Heart left ventricle (tissue), 16 donors: ENCODE measurements around the gene RABGAP1. TPM values are rescaled to one million over a fixed set of nuclear protein-coding genes. Genes with fewer than 3 reads are reported as not detected.

Source experiments
- ATAC-seq, 4 donors: fragments of 200-7000 bp; cut with Tn5 transposase; one replicate each; pipeline ENCODE4 v1.9.1; 2020 to 2022; ENCODE audit warnings: moderate library complexity in 4 of 4, mild to moderate bottlenecking in 3 of 4, moderate number of reproducible peaks in 1 of 4
- DNase-seq, 5 donors: peaks; one replicate each; pipeline ENCODE4 v3.0.0-alpha.2; 2020
- H3K27ac ChIP-seq, 12 donors: fragments of 200-600 bp; sonication (generic) in 4 of 12; one replicate each; pipeline versions ENCODE4 v1.5.0 to v1.8.0; 2016 to 2022; ENCODE audit warnings: mild to moderate bottlenecking in 2 of 12
- H3K27me3 ChIP-seq, 9 donors: fragments of 200-600 bp; sonication (generic) in 2 of 9; one replicate each; pipeline versions ENCODE4 v1.5.1 to v1.8.0; 2016 to 2022; ENCODE audit warnings: mild to moderate bottlenecking in 3 of 9
- H3K36me3 ChIP-seq, 9 donors: fragments of 200-600 bp; sonication (generic) in 2 of 9; one replicate each; pipeline versions ENCODE4 v1.5.0 to v1.8.0; 2018 to 2022; ENCODE audit warnings: mild to moderate bottlenecking in 2 of 9
- H3K4me1 ChIP-seq, 12 donors: fragments of 200-600 bp; sonication (generic) in 4 of 12; one replicate each; pipeline versions ENCODE4 v1.5.0 to v1.8.0; 2016 to 2022; ENCODE audit warnings: mild to moderate bottlenecking in 3 of 12
- H3K4me3 ChIP-seq, 12 donors: fragments of 200-600 bp; sonication (generic) in 4 of 12; one replicate each; pipeline versions ENCODE4 v1.5.0 to v1.8.0; 2017 to 2022; ENCODE audit warnings: mild to moderate bottlenecking in 9 of 12, moderate library complexity in 4 of 12
- H3K9me3 ChIP-seq, 12 donors: fragments of 200-600 bp; sonication (generic) in 4 of 12; one replicate each; pipeline versions ENCODE4 v1.5.0 to v1.8.0; 2016 to 2022; ENCODE audit warnings: mild to moderate bottlenecking in 1 of 12
- POLR2A ChIP-seq, 2 donors: fragments of 450-650 bp; IDR thresholded peaks; one replicate each; pipeline ENCODE4 v1.6.1; 2017; ENCODE audit warnings: antibody characterized with exemption in 2 of 2, mild to moderate bottlenecking in 2 of 2, moderate library complexity in 2 of 2
- WGBS, 4 donors: extraction: QIAGEN DNeasy Blood & Tissue Kit in 2 of 4; methylation state at CpG; one replicate each; pipeline versions ENCODE4 v1.1.5 to v1.1.7; 2013 to 2018; 5-methylcytosine and 5-hydroxymethylcytosine counted together
- intact Hi-C, 10 donors: fragments of 100-400 bp; cut with DNase I; formaldehyde crosslinking; loops; one replicate each; pipeline versions ENCODE4 v1.11.1 to v1.14.2; 2022
- polyA plus RNA-seq, 2 donors: library from polyadenylated mRNA; stranded (reverse); fragments of 200-250 nt; gene quantifications; one replicate each; pipeline ENCODE4 v1.2.3, GENCODE V29; 2013
- total RNA-seq, 9 donors: library from RNA; depleted of rRNA in 2 of 9; stranded (reverse); fragments of >200 nt in 2 of 9; fragmentation: NEBNext Ultra II Directional in 3 of 9; extraction: Animal tissue kit (Norgen Biotek cat#: 25700) in 3 of 9; gene quantifications; one replicate each; pipeline versions ENCODE4 v1.1.0 to v1.2.4, GENCODE V29; 2016 to 2023
- TF ChIP-seq, protein P1 (sequence below), 12 donors: fragments of 200-600 bp; sonication (generic) in 4 of 12; IDR thresholded peaks; one replicate each; pipeline versions ENCODE4 v1.5.0 to v1.8.0; 2018 to 2022; ENCODE audit warnings: antibody characterized with exemption in 12 of 12, mild to moderate bottlenecking in 5 of 12
- donor health status: ischemic (EF 13 %, LVEDD 7.1; RV severe dilation, severe dysfunction).
- donor health status: healthy with polysubstance abuse.
- donor health status: DM: no; HTN: yes; CAD: no.
- donor health status: DM: no; HTN: no; CAD: no.
- donor health status: ischemic (EF 25% LVEDD 6.9; RV normal size, moderate dysfunction).
- donor health status: ischemic (EF 25% LVEDD 5.7; RV mildly dilated, moderate dysfunction).
- donor health status: healthy.
- donor health status: DM: yes; HTN: yes; CAD: no.
- donor health status: ischemic (EF 35%, LVEDD 5.7; RV mildly dilated, moderate dysfunction).
- donor health status: nonischemic (EF 11% LVEDD 7.7; RV severe dilation, severe dysfunction).
- donor health status: DM: yes; HTN: yes; CAD: no.
- donor health status: PGD.
- donor health status: ischemic (EF 29% LVEDD 5.4; RV normal size, mild dysfunction).
- donor health status: nonischemic (EF 23%, LVEDD 6.1; RV moderate dilation, normal function).

Gene RABGAP1
- total and polyA plus RNA-seq, 11 donors: 11.8 to 62.2 (median 43.3) TPM

- Histone ChIP-seq H3K9me3 (no peaks in the 10 kb centered on the region), H3K4me3 (no peak overlapping the region), H3K4me1 (peaks cover 0 to 41% (median 24%) of the 10 kb centered on the region in 12 donors), H3K36me3 (peaks cover 0 to 8% (median 0%) of the 10 kb centered on the region in 9 donors), H3K27me3 (no peaks in the 10 kb centered on the region), H3K27ac (peak overlapping the region in 11 of 12 donors; percentile 5 to 81 (median 33))
- TF ChIP-seq, protein P1, sequence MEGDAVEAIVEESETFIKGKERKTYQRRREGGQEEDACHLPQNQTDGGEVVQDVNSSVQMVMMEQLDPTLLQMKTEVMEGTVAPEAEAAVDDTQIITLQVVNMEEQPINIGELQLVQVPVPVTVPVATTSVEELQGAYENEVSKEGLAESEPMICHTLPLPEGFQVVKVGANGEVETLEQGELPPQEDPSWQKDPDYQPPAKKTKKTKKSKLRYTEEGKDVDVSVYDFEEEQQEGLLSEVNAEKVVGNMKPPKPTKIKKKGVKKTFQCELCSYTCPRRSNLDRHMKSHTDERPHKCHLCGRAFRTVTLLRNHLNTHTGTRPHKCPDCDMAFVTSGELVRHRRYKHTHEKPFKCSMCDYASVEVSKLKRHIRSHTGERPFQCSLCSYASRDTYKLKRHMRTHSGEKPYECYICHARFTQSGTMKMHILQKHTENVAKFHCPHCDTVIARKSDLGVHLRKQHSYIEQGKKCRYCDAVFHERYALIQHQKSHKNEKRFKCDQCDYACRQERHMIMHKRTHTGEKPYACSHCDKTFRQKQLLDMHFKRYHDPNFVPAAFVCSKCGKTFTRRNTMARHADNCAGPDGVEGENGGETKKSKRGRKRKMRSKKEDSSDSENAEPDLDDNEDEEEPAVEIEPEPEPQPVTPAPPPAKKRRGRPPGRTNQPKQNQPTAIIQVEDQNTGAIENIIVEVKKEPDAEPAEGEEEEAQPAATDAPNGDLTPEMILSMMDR (IDR thresholded peaks at IDR 0.05): no peak
- TF ChIP-seq POLR2A (IDR thresholded peaks at IDR 0.05): no peak
- no peak for DNase-seq
- intact Hi-C loops: no loop called here
- ATAC-seq: peak; percentile 42 to 71 (median 56)
- WGBS, 4 donors: 15 to 33% (median 26%) methylated on average over 3 of the region's 3 CpGs
Measured at GRCh38 chr9:123049589-123050222, 108.9 kb downstream of the RABGAP1 start.

GRCh38 chr9:123053046-123053445, 112.2 kb downstream of the RABGAP1 start:
- H3K27ac ChIP-seq: peak overlapping the region in 5 of 12 donors; percentile 3 to 43 (median 18)
- DNase-seq: no peak
- intact Hi-C loops: no loop called here
- H3K4me1 ChIP-seq: peaks cover 0 to 41% (median 26%) of the 10 kb centered on the region in 12 donors
- H3K27me3 ChIP-seq: no peaks in the 10 kb centered on the region
- H3K4me3 ChIP-seq: no peak overlapping the region
- no peak for ATAC-seq
- H3K9me3 ChIP-seq: no peaks in the 10 kb centered on the region
- TF ChIP-seq, protein P1 (IDR thresholded peaks at IDR 0.05): no peak
- no peak for TF ChIP-seq POLR2A (IDR thresholded peaks at IDR 0.05)
- H3K36me3 ChIP-seq: peaks cover 0 to 14% (median 5%) of the 10 kb centered on the region in 9 donors

DNA sequence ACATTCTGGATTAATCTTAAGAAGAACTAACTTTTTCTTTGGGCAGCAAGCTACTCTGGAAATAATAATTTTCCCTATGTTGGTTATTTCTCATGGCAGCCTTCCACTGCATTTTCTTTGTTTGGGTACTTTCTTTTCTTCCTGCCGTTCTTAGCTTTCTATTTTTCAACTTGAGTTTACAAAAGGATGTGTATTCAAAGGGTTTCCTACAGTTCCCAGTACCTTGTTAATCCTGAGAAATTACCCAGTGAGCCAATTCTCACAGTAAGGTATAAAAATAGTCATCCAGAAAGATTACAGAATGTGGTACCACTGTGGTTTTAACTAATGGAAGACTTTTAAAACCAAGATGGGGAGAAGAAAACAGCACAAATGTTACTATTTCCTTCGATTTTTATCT, 112.9 kb downstream of the RABGAP1 start:
- ATAC-seq (no peak), DNase-seq (no peak)
- Histone ChIP-seq H3K4me3 (no peak overlapping the region), H3K27ac (peak overlapping the region in 6 of 12 donors; percentile 0 to 43 (median 14)), H3K9me3 (no peaks in the 10 kb centered on the region), H3K4me1 (peaks cover 0 to 35% (median 20%) of the 10 kb centered on the region in 12 donors), H3K36me3 (peaks cover 0 to 14% (median 5%) of the 10 kb centered on the region in 9 donors), H3K27me3 (no peaks in the 10 kb centered on the region)
- 44 to 48% (median 45%) methylated on average over 2 of the region's 2 CpGs for WGBS, 4 donors
- TF ChIP-seq, protein P1 (IDR thresholded peaks at IDR 0.05): no peak
- no peak for TF ChIP-seq POLR2A (IDR thresholded peaks at IDR 0.05)
- intact Hi-C loops: no loop called here

- TF ChIP-seq, protein P1 (IDR thresholded peaks at IDR 0.05): no peak
- H3K27ac ChIP-seq: no peak overlapping the region
- WGBS, 4 donors: 81 to 94% (median 85%) methylated on average over 1 of the region's 1 CpG
Measured at GRCh38 chr9:123058834-123059233, 118.0 kb downstream of the RABGAP1 start.

More at GRCh38 chr9:123058834-123059233, 118.0 kb downstream of the RABGAP1 start:
- Histone ChIP-seq H3K4me3 (no peak overlapping the region), H3K9me3 (no peaks in the 10 kb centered on the region), H3K27me3 (no peaks in the 10 kb centered on the region), H3K4me1 (peaks cover 0 to 14% (median 0%) of the 10 kb centered on the region in 12 donors), H3K36me3 (peaks cover 0 to 29% (median 5%) of the 10 kb centered on the region in 9 donors)
- intact Hi-C loops: no loop called here
- ATAC-seq (peak in 3 of 4 donors; percentile 42 to 70 (median 42)), DNase-seq (no peak)
